ENCODE results near the gene SUSD2.

SUSD2 gene

GRCh38 chr22:24145446-24146193 lies 35.7 kb upstream of the SUSD2 start:
- Histone ChIP-seq H3K36me3 (replicated peaks; ENCODE audit: low read depth, low read length) (peaks cover 5% of the 10 kb centered on the region), H3K27ac (ENCODE audit: low read length) (no peak overlapping the region), H3K27me3 (ENCODE audit: low read depth, low read length) (no peaks in the 10 kb centered on the region), H3K79me2 (ENCODE audit: low read length) (no peaks in the 10 kb centered on the region), H3K9me3 (ENCODE audit: insufficient read depth, low read length) (no peaks in the 10 kb centered on the region), H2AFZ (ENCODE audit: low read depth, low read length) (no peak overlapping the region), H3K4me3 (ENCODE audit: low read length) (no peak overlapping the region), H3K4me1 (ENCODE audit: low read length) (peaks cover 12% of the 10 kb centered on the region; the same call in 1 of the 2 replicates), H4K20me1 (ENCODE audit: insufficient read depth, low read length) (0 out of 2 replicates have a peak, but pooled peaks cover 2% of the 10 kb centered on the region), H3K9ac (ENCODE audit: low read length) (no peak overlapping the region), H3K4me2 (ENCODE audit: low read length) (no peak overlapping the region)
- TF ChIP-seq EZH2phosphoT487 (IDR thresholded peaks at IDR 0.05; ENCODE audit: low read depth) (no peak), CTCF (IDR thresholded peaks at IDR 0.05; ENCODE audit: low read depth, low read length) (no peak)

- Histone ChIP-seq H2AFZ (ENCODE audit: low read depth, low read length) (no peak overlapping the region), H3K27ac (ENCODE audit: low read length) (no peak overlapping the region), H3K4me1 (ENCODE audit: low read length) (peaks cover 8% of the 10 kb centered on the region; the same call in 1 of the 2 replicates), H3K27me3 (ENCODE audit: low read depth, low read length) (no peaks in the 10 kb centered on the region), H3K4me3 (ENCODE audit: low read length) (no peak overlapping the region), H3K9ac (ENCODE audit: low read length) (no peak overlapping the region), H3K4me2 (ENCODE audit: low read length) (no peak overlapping the region), H4K20me1 (ENCODE audit: insufficient read depth, low read length) (0 out of 2 replicates have a peak, but pooled peaks cover 2% of the 10 kb centered on the region), H3K79me2 (ENCODE audit: low read length) (no peaks in the 10 kb centered on the region), H3K36me3 (replicated peaks; ENCODE audit: low read depth, low read length) (peaks cover 3% of the 10 kb centered on the region), H3K9me3 (ENCODE audit: insufficient read depth, low read length) (no peaks in the 10 kb centered on the region)
- TF ChIP-seq CTCF (IDR thresholded peaks at IDR 0.05; ENCODE audit: low read depth, low read length), result no peak
- no peak for TF ChIP-seq EZH2phosphoT487 (IDR thresholded peaks at IDR 0.05; ENCODE audit: low read depth)
Measured at GRCh38 chr22:24146194-24146616, 35.1 kb upstream of the SUSD2 start.

GRCh38 chr22:24146791-24147353 lies 34.4 kb upstream of the SUSD2 start:
- Histone ChIP-seq H3K4me1 (ENCODE audit: low read length) (peaks cover 1% of the 10 kb centered on the region; the same call in 1 of the 2 replicates), H3K9me3 (ENCODE audit: insufficient read depth, low read length) (no peaks in the 10 kb centered on the region), H3K27me3 (ENCODE audit: low read depth, low read length) (no peaks in the 10 kb centered on the region), H3K79me2 (ENCODE audit: low read length) (no peaks in the 10 kb centered on the region), H3K4me2 (ENCODE audit: low read length) (no peak overlapping the region), H3K4me3 (ENCODE audit: low read length) (no peak overlapping the region), H3K9ac (ENCODE audit: low read length) (no peak overlapping the region), H3K27ac (ENCODE audit: low read length) (no peak overlapping the region), H3K36me3 (replicated peaks; ENCODE audit: low read depth, low read length) (peaks cover 2% of the 10 kb centered on the region), H4K20me1 (ENCODE audit: insufficient read depth, low read length) (0 out of 2 replicates have a peak, but pooled peaks cover 2% of the 10 kb centered on the region), H2AFZ (ENCODE audit: low read depth, low read length) (no peak overlapping the region)
- TF ChIP-seq CTCF (IDR thresholded peaks at IDR 0.05; ENCODE audit: low read depth, low read length), result no peak
- TF ChIP-seq EZH2phosphoT487 (IDR thresholded peaks at IDR 0.05; ENCODE audit: low read depth), result no peak

- H3K4me1 ChIP-seq (ENCODE audit: low read length), result no peaks in the 10 kb centered on the region
- H3K27ac ChIP-seq (ENCODE audit: low read length), result no peak overlapping the region
- H2AFZ ChIP-seq (ENCODE audit: low read depth, low read length), result no peak overlapping the region
- no peaks in the 10 kb centered on the region for H3K79me2 ChIP-seq (ENCODE audit: low read length)
- no peak for TF ChIP-seq EZH2phosphoT487 (IDR thresholded peaks at IDR 0.05; ENCODE audit: low read depth)
- TF ChIP-seq CTCF (IDR thresholded peaks at IDR 0.05; ENCODE audit: low read depth, low read length), result no peak
- no peaks in the 10 kb centered on the region for H3K9me3 ChIP-seq (ENCODE audit: insufficient read depth, low read length)
- H3K9ac ChIP-seq (ENCODE audit: low read length), result no peak overlapping the region
- H3K4me3 ChIP-seq (ENCODE audit: low read length), result no peak overlapping the region
- 0 out of 2 replicates have a peak, but pooled peaks cover 2% of the 10 kb centered on the region for H4K20me1 ChIP-seq (ENCODE audit: insufficient read depth, low read length)
- H3K27me3 ChIP-seq (ENCODE audit: low read depth, low read length), result no peaks in the 10 kb centered on the region
- H3K4me2 ChIP-seq (ENCODE audit: low read length), result no peak overlapping the region
- H3K36me3 ChIP-seq (replicated peaks; ENCODE audit: low read depth, low read length), result peaks cover 2% of the 10 kb centered on the region
Measured at GRCh38 chr22:24147666-24148065, 33.6 kb upstream of the SUSD2 start.
